HG02970 (cell line): Measurements from ENCODE around the gene PRKRIP1.
"Not testable (repeated sequence)": the region's sequence is repeated elsewhere in the genome, so short reads cannot be mapped to it uniquely, and the experiment has no call there.

ENCODE experiments used
- ATAC-seq: cut with Tn5 transposase; IDR thresholded peaks from one replicate; pipeline ENCODE4 v1.9.1; 2021; ENCODE audit warnings: mild to moderate bottlenecking, moderate library complexity, moderate number of reproducible peaks; ENCODE audit not compliant: unreplicated experiment, low FRiP score

PRKRIP1 gene

GRCh38 chr7:102474736-102475435 is 78.7 kb downstream of the PRKRIP1 start:
- ATAC-seq: not testable (repeated sequence)
